ENCODE data around the gene COLQ.
"Not testable (repeated sequence)": the region's sequence is repeated elsewhere in the genome, so short reads cannot be mapped to it uniquely, and the experiment has no call there.

COLQ gene

DNA sequence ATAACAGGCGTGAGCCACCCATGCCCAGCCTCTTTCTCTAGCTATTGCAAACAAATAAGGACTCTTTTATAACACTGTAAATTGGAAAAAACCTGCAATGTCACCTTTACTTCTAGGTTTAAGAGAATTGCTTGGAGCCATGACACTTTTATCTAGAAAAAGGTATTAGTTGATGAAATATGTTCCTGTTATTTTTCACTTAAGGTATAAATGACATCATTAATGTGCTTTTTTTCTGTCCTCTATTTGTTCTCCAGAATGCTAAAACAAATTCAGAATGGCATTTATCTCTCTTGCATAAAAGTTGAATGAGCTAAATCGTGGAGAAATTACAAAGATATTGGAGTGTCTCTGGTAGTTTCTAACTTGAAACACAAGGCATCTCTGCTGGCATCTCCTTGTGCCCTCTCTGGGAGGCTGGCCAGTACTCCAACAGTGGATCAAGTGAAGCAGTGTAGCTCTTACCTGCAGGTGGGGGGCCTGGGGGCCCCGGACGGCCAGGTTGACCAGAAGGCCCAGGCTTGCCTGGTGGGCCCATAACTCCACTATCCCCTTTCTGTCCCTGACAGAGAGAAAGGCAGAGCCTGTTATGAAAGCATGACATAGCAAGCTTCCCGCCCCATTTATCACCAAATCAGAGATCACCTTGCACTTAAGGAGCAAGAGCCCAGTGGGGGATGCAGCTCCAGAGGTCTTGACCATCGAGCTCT, 55.5 kb downstream of the COLQ start:
- peaks cover 0 to 10% (median 4%) of the 10 kb centered on the region in 4 donors for H3K4me1 ChIP-seq
- H3K27ac ChIP-seq = no peak overlapping the region
- no peaks in the 10 kb centered on the region for H3K27me3 ChIP-seq
- no peak for TF ChIP-seq CTCF (IDR thresholded peaks at IDR 0.05)
- no peaks in the 10 kb centered on the region for H3K9me3 ChIP-seq
- DNase-seq = no peak
- intact Hi-C loops (cut with DNase I; ENCODE audit: low total_unique reads) = no loop called here
- H3K4me3 ChIP-seq = no peak overlapping the region
- peaks cover 0 to 7% (median 3%) of the 10 kb centered on the region in 3 donors for H3K36me3 ChIP-seq

GRCh38 chr3:15462451-15462850, 59.1 kb downstream of the COLQ start:
- no peak for TF ChIP-seq CTCF (IDR thresholded peaks at IDR 0.05)
- no peak overlapping the region for H3K4me3 ChIP-seq
- intact Hi-C loops (cut with DNase I; ENCODE audit: low total_unique reads) = no loop called here
- no peak for DNase-seq
- H3K36me3 ChIP-seq = peaks cover 0 to 11% (median 3%) of the 10 kb centered on the region in 3 donors
- peaks cover 0 to 4% (median 1%) of the 10 kb centered on the region in 4 donors for H3K4me1 ChIP-seq
- H3K27me3 ChIP-seq = no peaks in the 10 kb centered on the region
- no peak overlapping the region for H3K27ac ChIP-seq
- no peaks in the 10 kb centered on the region for H3K9me3 ChIP-seq

DNA sequence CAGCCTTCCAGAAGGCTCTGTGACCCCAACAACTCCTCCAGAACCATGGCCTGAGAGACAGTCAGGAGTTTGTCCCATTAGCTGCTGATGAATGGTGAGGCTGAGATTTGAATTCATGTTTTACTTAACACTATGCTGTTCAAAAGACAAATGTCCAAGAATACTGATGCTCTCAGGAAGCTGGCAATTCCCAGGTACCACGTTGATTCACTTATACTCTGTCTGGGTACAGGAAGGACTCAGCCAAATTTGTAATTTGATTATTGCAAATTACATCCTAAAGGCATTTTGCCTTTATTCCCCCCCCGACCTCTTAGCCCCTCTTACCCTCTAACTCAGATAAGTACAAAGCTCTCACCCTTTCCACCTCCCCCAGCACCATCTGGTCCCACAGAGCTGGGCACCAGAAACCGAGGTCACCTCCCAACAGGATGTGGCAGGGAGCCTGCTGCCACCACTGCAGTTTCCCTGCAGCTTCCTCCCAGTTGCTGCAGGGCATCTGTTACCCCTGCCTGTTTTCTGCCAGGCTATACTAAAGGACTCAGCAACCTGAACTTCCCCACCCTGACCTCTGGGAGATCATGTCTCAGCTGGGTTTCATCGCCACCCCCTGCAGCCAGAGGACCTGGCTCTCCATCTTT, 60.5 kb downstream of the COLQ start:
- intact Hi-C loops (cut with DNase I; ENCODE audit: low total_unique reads) = no loop called here
- no peak overlapping the region for H3K27ac ChIP-seq
- no peaks in the 10 kb centered on the region for H3K9me3 ChIP-seq
- H3K27me3 ChIP-seq = no peaks in the 10 kb centered on the region
- no peaks in the 10 kb centered on the region for H3K4me1 ChIP-seq
- peaks cover 0 to 18% (median 7%) of the 10 kb centered on the region in 3 donors for H3K36me3 ChIP-seq
- no peak for TF ChIP-seq CTCF (IDR thresholded peaks at IDR 0.05)
- DNase-seq = peak in 1 of 2 donors; percentile 51
- no peak overlapping the region for H3K4me3 ChIP-seq

GRCh38 chr3:15458212-15458780, 63.2 kb downstream of the COLQ start:
- Histone ChIP-seq H3K4me3 (no peak overlapping the region), H3K36me3 (peaks cover 0 to 28% (median 14%) of the 10 kb centered on the region in 3 donors)

DNA sequence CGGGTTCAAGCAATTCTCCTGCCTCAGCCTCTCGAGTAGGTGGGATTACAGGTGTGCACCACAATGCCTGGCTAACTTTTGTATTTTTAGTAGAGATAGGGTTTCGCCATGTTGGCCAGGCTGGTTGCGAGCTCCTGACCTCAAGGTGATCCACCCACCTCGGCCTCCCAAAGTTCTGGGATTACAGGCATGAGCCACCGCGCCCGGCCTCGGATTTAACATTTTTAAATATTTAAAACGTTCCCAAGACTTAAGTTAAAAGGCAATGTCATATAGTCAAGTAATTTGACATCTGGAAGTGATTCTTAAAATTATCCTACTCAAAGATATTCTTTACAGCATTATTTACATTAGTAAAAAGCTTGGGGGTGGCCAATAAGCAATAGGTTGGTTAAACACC, 64.6 kb downstream of the COLQ start:
- peak in 1 of 2 donors; percentile 37 for DNase-seq
- H3K9me3 ChIP-seq; H3K4me1 ChIP-seq; H3K4me3 ChIP-seq; intact Hi-C loops (cut with DNase I; ENCODE audit: low total_unique reads); H3K27ac ChIP-seq; H3K27me3 ChIP-seq: not testable (repeated sequence)
- H3K36me3 ChIP-seq = peaks cover 0 to 41% (median 14%) of the 10 kb centered on the region in 3 donors

More at GRCh38 chr3:15458212-15458780, 63.2 kb downstream of the COLQ start:
- peak in 1 of 2 donors; percentile 27 for DNase-seq
- intact Hi-C loops (cut with DNase I; ENCODE audit: low total_unique reads) = no loop called here
- Histone ChIP-seq H3K27ac (no peak overlapping the region), H3K9me3 (no peaks in the 10 kb centered on the region), H3K27me3 (no peaks in the 10 kb centered on the region), H3K4me1 (no peaks in the 10 kb centered on the region)
- no peak for TF ChIP-seq CTCF (IDR thresholded peaks at IDR 0.05)

- DNase-seq = no peak
- no peak overlapping the region for H3K4me3 ChIP-seq
- no peaks in the 10 kb centered on the region for H3K27me3 ChIP-seq
- H3K36me3 ChIP-seq = peaks cover 6 to 47% (median 19%) of the 10 kb centered on the region in 3 donors
- H3K4me1 ChIP-seq = no peaks in the 10 kb centered on the region
- H3K27ac ChIP-seq = no peak overlapping the region
- TF ChIP-seq CTCF (IDR thresholded peaks at IDR 0.05) = no peak
- intact Hi-C loops (cut with DNase I; ENCODE audit: low total_unique reads) = no loop called here
- H3K9me3 ChIP-seq = no peaks in the 10 kb centered on the region
Measured at GRCh38 chr3:15456321-15456720, 65.2 kb downstream of the COLQ start.
